ENCODE data around the gene LYSET.
"Not testable (repeated sequence)": the region's sequence is repeated elsewhere in the genome, so short reads cannot be mapped to it uniquely, and the experiment has no call there.

The LYSET gene

GRCh38 chr14:93214598-93214997, 29.5 kb downstream of the LYSET start:
- in situ Hi-C loops (cut with MboI; ENCODE audit: low sequenced_read_pairs) = no loop called here

- in situ Hi-C loops (cut with MboI; ENCODE audit: low sequenced_read_pairs) = no loop called here
Measured at GRCh38 chr14:93219103-93219726, 34.1 kb downstream of the LYSET start.

DNA sequence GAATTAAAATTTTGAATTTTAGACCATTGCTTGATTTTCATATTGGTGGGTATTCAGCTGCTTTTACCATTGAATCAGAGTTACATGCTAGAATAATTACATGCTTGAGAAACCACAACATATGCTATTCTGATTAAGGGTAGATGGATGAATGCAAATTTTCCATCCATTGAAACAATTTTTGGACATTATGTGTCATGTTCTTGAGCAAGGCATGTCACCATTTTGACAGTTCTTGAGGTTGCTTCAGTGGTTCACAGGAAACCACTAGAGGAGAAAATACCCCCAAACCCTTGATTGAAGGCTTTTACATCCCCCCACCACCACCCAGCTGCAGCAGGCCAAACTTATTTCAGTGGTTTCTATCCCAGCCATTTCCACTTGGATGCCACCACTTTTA, 35.4 kb downstream of the LYSET start:
- in situ Hi-C loops (cut with MboI; ENCODE audit: low sequenced_read_pairs) = no loop called here

GRCh38 chr14:93223565-93223964, 38.4 kb downstream of the LYSET start:
- in situ Hi-C loops (cut with MboI; ENCODE audit: low sequenced_read_pairs) = no loop called here

GRCh38 chr14:93228550-93228949, 43.4 kb downstream of the LYSET start:
- in situ Hi-C loops (cut with MboI; ENCODE audit: low sequenced_read_pairs) = no loop called here

GRCh38 chr14:93230539-93230938, 45.4 kb downstream of the LYSET start:
- in situ Hi-C loops (cut with MboI; ENCODE audit: low sequenced_read_pairs) = no loop called here

DNA sequence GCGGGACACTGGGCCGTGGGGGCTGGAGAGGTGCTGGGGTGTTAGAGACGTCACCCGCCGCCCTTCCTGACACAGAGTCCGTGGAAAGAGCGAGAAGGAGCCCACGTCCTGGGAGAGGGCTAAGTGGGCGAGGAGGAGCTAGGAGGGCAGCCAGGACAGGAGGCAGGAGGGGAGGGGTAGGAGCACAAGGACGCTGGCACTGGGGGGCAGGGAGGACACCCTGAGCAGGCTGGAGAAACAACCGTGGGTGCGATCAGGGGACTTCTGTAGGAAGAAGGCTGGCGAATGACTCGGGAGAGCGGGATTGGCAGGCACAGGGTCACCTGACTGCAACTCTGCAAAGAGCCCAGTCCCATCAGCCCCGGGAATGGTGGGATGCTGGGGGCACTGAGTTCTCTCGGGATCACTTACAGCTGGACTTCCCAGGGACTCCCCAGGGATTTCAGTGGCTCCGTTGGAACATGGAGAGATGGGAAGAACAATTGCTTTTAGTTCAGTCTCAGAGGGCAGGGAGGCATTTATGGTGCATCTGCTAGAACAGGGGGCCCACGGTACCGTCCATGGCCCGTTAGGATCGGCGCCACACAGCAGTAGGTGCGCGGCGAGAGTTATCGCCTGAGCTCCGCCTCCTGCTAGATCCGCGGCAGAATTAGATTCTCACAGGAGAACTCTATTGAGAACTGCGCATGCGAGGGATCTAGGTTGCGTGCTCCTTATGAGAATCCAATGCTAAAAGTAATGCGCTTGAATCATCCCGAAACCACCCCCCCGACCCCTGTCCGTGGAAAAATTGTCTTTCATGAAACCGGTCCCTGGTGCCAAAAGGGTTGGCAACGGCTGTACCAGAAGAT, 46.2 kb downstream of the LYSET start:
- in situ Hi-C loops (cut with MboI; ENCODE audit: low sequenced_read_pairs) = no loop called here

- in situ Hi-C loops (cut with MboI; ENCODE audit: low sequenced_read_pairs) = no loop called here
Measured at GRCh38 chr14:93232159-93232558, 47.0 kb downstream of the LYSET start.

DNA sequence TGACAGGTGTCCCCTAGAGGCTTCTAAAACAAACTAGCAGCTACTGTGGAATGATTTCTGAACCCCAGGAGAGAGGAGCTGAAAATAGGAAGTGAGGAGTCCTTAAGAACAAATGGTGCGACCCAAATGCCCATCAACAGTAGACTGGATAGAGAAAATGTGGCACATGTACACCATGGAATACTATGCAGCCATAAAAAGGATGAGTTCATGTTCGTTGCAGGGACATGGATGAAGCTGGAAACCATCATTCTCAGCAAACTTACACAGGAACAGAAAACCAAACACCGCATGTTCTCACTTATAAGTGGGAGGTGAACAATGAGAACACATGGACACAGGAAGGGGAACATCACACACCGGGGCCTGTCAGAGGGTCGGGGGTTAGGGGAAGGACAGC, 48.0 kb downstream of the LYSET start:
- in situ Hi-C loops (cut with MboI; ENCODE audit: low sequenced_read_pairs) = not testable (repeated sequence)

GRCh38 chr14:93234798-93235197, 49.7 kb downstream of the LYSET start:
- in situ Hi-C loops (cut with MboI; ENCODE audit: low sequenced_read_pairs) = no loop called here
